GM20431 (cell line): ENCODE measurements around the gene ZNF705A.
"Not testable (repeated sequence)": the region's sequence is repeated elsewhere in the genome, so short reads cannot be mapped to it uniquely, and the experiment has no call there.

Source experiments
- in situ Hi-C: fragments of 300-500 bp; cut with MseI, MboI; formaldehyde crosslinking; loops from one replicate; pipeline ENCODE4 v1.15.0; 2020; ENCODE audit warnings: low sequenced_read_pairs; ENCODE audit not compliant: unreplicated experiment

The ZNF705A gene

DNA sequence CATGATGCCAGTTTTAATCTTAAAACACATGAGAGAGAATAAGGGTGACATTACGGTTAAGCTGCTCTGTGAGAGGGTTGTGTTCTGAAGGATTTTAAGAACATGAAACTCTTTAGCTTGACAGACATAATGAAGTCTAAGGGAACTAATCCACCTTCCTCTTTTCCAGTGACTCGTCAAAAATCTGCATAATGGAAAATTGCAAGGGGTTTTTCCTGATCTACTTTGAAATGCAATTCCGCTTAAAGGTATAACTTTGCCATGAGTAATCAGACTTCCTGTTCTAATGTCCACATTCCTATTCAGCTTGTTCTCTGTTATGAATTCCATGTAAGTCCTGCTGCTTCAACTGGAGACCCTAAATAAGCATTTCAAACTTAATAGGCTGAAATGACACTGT is at the start of gene ZNF705A:
Gene ZNF705A (plus strand): TSS at position 171 of the 400 bp plus-strand sequence. CDS start 15,611 bp downstream, outside the sequence.
- in situ Hi-C loops, result no loop called here

DNA sequence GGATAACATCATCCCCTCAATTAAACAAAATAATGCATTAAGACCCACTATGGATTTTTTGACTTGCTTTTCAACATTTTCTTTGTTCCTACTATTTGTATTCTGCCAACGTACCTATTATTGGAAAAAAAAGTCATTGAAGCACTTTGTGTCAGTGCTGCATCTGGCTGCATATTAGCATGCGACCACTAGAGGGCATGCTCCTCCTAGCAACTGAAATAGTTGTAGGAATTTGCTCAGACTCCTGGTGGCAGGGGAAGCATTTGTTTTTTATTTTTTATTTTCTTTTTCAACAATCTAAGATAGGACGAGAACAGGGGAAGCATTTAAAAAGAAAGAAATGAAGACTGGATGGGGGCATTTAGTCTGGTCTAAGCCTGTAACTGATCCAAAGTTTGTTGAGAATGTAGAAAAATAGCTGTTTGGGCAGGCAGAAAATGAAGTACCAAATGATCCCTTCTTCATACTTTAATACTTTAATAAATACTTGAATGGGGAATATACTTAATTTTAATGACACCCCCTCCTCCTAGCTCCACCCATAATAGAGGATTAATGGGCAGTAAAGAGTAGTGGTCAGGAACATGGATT is 47.9 kb upstream of the ZNF705A start:
- in situ Hi-C loops, result no loop called here

GRCh38 chr12:8113117-8113516 is 43.7 kb upstream of the ZNF705A start:
- in situ Hi-C loops, result not testable (repeated sequence)

GRCh38 chr12:8120072-8120713 is 36.6 kb upstream of the ZNF705A start:
- in situ Hi-C loops, result loop anchor here (10.0 kb wide), 1 partner anchor 115 kb away; no protein-coding TSS in a partner anchor

DNA sequence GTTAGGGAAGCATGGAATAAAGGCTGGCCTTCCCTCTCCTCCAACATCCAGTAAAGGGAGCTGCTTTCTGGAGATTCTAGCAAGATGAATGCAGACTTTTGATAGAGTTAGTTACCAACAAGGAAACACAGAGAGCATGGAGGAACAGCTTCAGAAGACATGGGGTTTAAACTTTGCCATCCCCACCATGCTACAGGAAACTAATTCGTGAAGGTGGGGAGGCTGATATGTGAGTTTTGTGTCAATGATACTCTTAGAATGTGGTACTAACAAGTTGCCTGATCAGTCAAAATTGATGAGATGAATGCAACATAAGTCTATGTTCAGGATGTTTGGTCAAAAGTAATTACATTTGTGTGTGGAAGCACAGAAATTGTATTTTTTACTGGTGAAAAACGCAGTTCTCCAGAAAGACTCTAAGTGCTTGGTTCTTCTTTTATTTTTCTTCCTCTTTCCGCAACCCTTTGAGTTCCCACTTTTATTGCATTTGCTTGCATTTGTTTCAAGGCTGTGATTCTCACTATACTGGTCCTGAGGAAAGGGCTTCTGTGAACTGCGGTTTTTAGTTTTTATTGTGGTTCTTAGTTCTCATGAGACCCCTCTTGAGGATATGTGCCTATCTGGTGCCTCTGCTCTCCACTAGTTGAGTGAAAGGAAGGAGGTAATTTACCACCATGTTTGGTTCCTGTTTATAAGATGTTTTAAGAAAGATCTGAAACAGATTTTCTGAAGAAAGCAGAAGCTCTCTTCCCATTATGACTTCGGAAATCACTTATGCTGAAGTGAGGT is 33.5 kb upstream of the ZNF705A start, which contains the start of gene CLEC4A:
Gene CLEC4A (plus strand): TSS at position 494 of the 789 bp plus-strand sequence. CDS start 262 bp downstream, at position 756.
- in situ Hi-C loops, result loop anchor here (10.0 kb wide), 1 partner anchor 111 kb away; no protein-coding TSS in a partner anchor

- in situ Hi-C loops, result loop anchor here (10.0 kb wide), 1 partner anchor 108 kb away; no protein-coding TSS in a partner anchor
These were observed 29.7 kb upstream of the ZNF705A start for GRCh38 chr12:8127138-8127537.

- in situ Hi-C loops, result not testable (repeated sequence)
These were observed 23.0 kb upstream of the ZNF705A start for GRCh38 chr12:8133636-8134397.

- in situ Hi-C loops, result not testable (repeated sequence)
These were observed 22.4 kb upstream of the ZNF705A start for GRCh38 chr12:8134398-8134930.

DNA sequence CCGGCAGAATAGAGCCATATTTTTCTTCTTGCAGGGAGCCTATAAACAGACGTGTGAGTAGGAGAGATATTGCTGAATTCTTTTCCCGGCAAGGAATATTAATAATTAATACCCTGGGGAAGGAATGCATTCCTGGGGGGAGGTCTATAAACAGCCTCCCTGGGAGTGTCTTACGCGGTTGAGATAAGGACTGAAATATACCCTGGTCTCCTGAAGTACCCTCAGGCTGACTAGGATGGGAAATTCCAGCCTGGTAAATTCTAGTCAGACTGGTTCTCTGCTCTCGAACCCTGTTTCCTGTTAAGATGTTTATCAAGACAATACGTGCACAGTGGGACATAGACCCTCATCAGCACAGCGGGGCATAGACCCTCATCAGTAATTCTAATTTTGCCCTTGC is 15.2 kb upstream of the ZNF705A start:
- in situ Hi-C loops, result not testable (repeated sequence)

DNA sequence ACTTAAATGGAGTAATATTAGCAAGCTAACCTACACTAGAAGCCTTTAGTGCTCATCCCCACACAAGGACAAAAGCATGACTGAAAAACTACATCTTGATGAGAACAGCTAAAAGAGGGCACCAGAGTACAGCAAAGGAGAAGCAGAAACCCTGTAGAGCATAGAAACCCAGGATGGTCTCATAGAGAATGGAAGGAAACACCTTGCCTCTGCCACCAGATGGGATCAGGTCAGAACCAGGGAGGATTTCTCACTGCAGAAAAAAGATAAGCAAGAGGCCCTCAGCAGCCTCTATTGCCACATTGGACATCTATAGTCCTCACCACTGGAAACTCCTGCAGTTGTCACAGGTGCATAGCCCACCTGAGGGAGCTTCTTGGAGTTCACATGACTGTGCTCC is 13.6 kb upstream of the ZNF705A start:
- in situ Hi-C loops, result no loop called here

- in situ Hi-C loops, result no loop called here
These were observed 10.9 kb upstream of the ZNF705A start for GRCh38 chr12:8145754-8146441.

GRCh38 chr12:8146442-8146771 is 10.4 kb upstream of the ZNF705A start:
- in situ Hi-C loops, result no loop called here

DNA sequence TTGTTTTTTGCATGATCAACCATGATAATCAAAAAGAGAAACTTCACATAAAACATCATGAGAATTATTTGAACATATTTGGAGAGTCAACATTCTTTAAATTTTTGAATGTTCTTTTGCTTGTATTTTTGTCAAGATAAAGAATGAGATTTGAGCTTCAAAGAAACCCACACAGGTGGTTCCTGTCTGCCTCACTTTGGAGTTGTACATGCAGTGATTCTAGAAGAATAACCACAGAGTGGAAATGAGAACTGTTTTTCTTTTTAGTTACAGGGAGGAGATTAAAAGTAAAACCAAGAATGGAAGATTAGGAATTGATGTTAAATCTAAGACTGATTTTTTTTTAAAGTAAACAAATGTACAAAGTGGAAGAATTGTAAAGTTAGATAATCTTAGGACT is 2.3 kb upstream of the ZNF705A start:
- in situ Hi-C loops, result no loop called here

GRCh38 chr12:8156416-8156815 is 399 bp upstream of the ZNF705A start:
- in situ Hi-C loops, result no loop called here

DNA sequence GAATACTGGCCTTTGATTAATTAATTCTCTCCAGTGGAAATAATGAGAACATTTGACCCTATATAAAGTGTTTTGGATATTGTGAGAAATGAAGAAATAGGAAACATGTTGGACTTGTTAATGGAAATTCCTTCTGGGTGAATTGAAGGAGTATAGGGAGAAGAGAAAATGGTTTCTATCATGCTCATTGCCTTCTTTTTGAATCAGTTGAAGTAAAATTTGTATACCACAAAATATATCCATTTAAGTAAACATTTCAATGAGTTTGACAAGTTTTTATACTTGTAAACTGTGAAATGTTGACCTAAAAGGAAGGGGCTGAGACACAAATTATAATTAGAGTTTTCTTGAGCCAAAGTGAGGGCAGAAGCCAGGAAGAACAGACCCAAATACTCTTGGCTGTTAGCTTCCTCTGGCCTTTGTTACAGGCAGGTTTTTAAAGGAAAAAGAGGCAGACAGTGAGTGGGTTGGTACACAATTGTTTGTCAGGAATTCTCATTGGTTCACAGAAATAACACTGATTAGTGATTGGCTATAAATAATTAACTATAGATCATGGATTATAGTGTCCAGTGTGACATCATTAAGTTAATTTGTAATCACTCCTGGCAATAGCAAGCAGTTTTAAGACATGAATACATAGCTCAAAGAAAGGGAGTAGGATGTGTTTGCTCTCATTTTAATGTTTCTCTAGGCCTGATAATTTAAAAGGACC is 826 bp downstream of the ZNF705A start:
- in situ Hi-C loops, result no loop called here

DNA sequence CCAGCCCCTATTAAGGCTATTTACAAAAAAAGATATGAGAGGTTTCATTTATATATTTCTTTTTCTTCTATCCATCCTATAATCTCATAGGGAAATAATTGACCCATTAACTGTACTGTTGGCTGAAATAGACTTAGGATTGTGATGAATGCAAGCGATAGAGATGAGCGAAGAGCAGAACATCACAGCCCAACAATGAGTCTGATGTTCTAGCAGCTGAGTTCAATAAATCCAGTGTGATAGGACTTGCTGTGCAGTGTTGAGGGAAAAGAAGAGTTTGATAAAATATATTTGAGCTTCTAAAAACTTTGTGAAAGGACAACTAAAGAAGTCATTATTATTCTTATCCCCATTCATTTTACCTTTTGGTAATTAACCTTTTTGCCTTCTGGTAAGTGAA is 16.1 kb downstream of the ZNF705A start:
- in situ Hi-C loops, result not testable (repeated sequence)

DNA sequence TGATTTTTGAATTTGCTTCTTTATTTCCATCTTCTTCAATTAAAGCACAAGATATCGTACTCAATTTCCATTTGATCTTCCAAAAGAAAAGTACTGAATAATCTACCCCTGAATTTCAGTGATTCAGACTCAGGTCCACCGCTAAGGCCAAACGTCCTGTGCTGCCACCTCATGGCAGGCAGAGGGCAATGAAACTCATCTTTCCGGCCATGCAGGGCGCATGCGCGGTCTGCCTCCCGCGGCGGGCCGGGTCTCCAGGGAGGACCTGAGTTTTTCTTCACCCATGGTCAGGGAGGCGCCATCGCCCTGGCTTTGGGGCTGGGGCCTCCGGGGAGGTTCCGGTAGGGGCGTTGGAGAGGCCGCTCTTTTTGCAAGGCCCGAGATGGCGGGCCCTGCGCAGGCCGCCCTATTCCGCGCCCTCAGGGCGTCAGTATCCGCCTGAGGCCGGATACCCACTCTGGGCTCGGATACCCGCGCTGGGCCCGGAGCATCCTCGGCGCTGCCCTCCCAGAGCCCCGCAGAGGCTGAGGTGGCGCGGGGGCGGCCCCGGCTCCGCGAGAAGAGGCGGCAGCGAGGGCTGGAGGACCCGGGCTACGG is 23.3 kb downstream of the ZNF705A start:
- in situ Hi-C loops, result not testable (repeated sequence)

GRCh38 chr12:8181271-8181670 is 24.5 kb downstream of the ZNF705A start:
- in situ Hi-C loops, result not testable (repeated sequence)
